H9 (cell line): ENCODE data around the gene LRRC53. TPM values are rescaled to one million over a fixed set of nuclear protein-coding genes. Genes with fewer than 3 reads are reported as not detected.

Experiments used
- DNase-seq: peaks from one replicate; pipeline ENCODE4 v3.0.0-alpha.2; 2017
- H2AFZ ChIP-seq: one replicate; pipeline ENCODE4 v1.6.1; 2013; ENCODE audit warnings: mild to moderate bottlenecking, low read length, control low read depth, moderate library complexity
- H2AK5ac ChIP-seq: 2 replicates; pipeline ENCODE4 v1.6.1; 2013; ENCODE audit warnings: low read length, control low read depth, mixed read lengths; ENCODE audit not compliant: insufficient read length
- H2BK120ac ChIP-seq: one replicate; pipeline ENCODE4 v1.6.1; 2013; ENCODE audit warnings: low read depth, mild to moderate bottlenecking, low read length, control low read depth, inconsistent platforms; ENCODE audit not compliant: poor library complexity, severe bottlenecking
- H2BK12ac ChIP-seq: 2 replicates; pipeline ENCODE4 v1.6.1; 2013; ENCODE audit warnings: low read length, control low read depth, mixed read lengths, low read depth; ENCODE audit not compliant: insufficient read length
- H2BK15ac ChIP-seq: 2 replicates; pipeline ENCODE4 v1.6.1; 2013; ENCODE audit warnings: low read depth, low read length, control low read depth
- H2BK20ac ChIP-seq: one replicate; pipeline ENCODE4 v1.6.1; 2013; ENCODE audit warnings: low read depth, mild to moderate bottlenecking, low read length, control low read depth, inconsistent platforms; ENCODE audit not compliant: poor library complexity, severe bottlenecking
- H2BK5ac ChIP-seq: 2 replicates; pipeline ENCODE4 v1.6.1; 2013; ENCODE audit warnings: low read length, control low read depth, mixed read lengths; ENCODE audit not compliant: insufficient read length
- H3K14ac ChIP-seq: 2 replicates; pipeline ENCODE4 v1.6.1; 2013; ENCODE audit warnings: low read length, control low read depth; ENCODE audit not compliant: insufficient read depth
- H3K18ac ChIP-seq: 2 replicates; pipeline ENCODE4 v1.6.1; 2013; ENCODE audit warnings: low read depth, mild to moderate bottlenecking, mixed read lengths, low read length, control low read depth; ENCODE audit not compliant: insufficient read length
- H3K23ac ChIP-seq: 2 replicates; pipeline ENCODE4 v1.6.1; 2013; ENCODE audit warnings: low read length, control low read depth, mixed read lengths, low read depth; ENCODE audit not compliant: insufficient read length
- H3K23me2 ChIP-seq: 2 replicates; pipeline ENCODE4 v1.6.1; 2013; ENCODE audit warnings: low read depth, mild to moderate bottlenecking, mixed read lengths, low read length, control low read depth; ENCODE audit not compliant: insufficient read length, poor library complexity, severe bottlenecking
- H3K27ac ChIP-seq: 2 replicates; pipeline ENCODE4 v1.5.1; 2013; ENCODE audit warnings: low read length, control low read depth, mixed read lengths, low read depth; ENCODE audit not compliant: insufficient read length
- H3K27me3 ChIP-seq: 2 replicates; pipeline ENCODE4 v1.6.1; 2013; ENCODE audit warnings: low read length, control low read depth, inconsistent platforms; ENCODE audit not compliant: insufficient read depth
- H3K4ac ChIP-seq: 2 replicates; pipeline ENCODE4 v1.6.1; 2013; ENCODE audit warnings: low read depth, mild to moderate bottlenecking, control low read depth, inconsistent platforms, low read length, moderate library complexity
- H3K4me1 ChIP-seq: 2 replicates; pipeline ENCODE4 v1.6.1; 2013; ENCODE audit warnings: low read length, control low read depth, inconsistent platforms; ENCODE audit not compliant: insufficient read depth
- H3K4me2 ChIP-seq: 2 replicates; pipeline ENCODE4 v1.6.1; 2013; ENCODE audit warnings: low read length, control low read depth, mixed read lengths; ENCODE audit not compliant: insufficient read length, insufficient read depth
- H3K56ac ChIP-seq: 2 replicates; pipeline ENCODE4 v1.6.1; 2013; ENCODE audit warnings: low read depth, mild to moderate bottlenecking, mixed read lengths, low read length, control low read depth; ENCODE audit not compliant: insufficient read length
- H3K79me1 ChIP-seq: 2 replicates; pipeline ENCODE4 v1.6.1; 2013; ENCODE audit warnings: low read depth, mild to moderate bottlenecking, moderate library complexity, low read length, control low read depth, inconsistent platforms; ENCODE audit not compliant: insufficient read depth, poor library complexity, severe bottlenecking
- H3K79me2 ChIP-seq: 2 replicates; pipeline ENCODE4 v1.6.1; 2013; ENCODE audit warnings: low read length, control low read depth, inconsistent platforms; ENCODE audit not compliant: insufficient read depth
- H3K9ac ChIP-seq: 2 replicates; pipeline ENCODE4 v1.6.1; 2013; ENCODE audit warnings: low read length, control low read depth, mixed read lengths; ENCODE audit not compliant: insufficient read length; ENCODE audit errors: extremely low read depth
- H3K9me3 ChIP-seq: one replicate; pipeline ENCODE4 v1.6.1; 2013; ENCODE audit warnings: low read depth, low read length, inconsistent platforms; ENCODE audit not compliant: control insufficient read depth
- H3T11ph ChIP-seq: one replicate; pipeline ENCODE4 v1.6.1; 2013; ENCODE audit warnings: mild to moderate bottlenecking, low read length, control low read depth, inconsistent platforms
- H4K20me1 ChIP-seq: one replicate; pipeline ENCODE4 v1.6.1; 2013; ENCODE audit not compliant: control insufficient read depth, insufficient read length, insufficient read depth
- H4K5ac ChIP-seq: 2 replicates; pipeline ENCODE4 v1.6.1; 2013; ENCODE audit warnings: low read depth, mild to moderate bottlenecking, mixed read lengths, low read length, control low read depth; ENCODE audit not compliant: insufficient read length
- H4K8ac ChIP-seq: replicated peaks from 2 replicates; pipeline ENCODE4 v1.6.1; 2013; ENCODE audit warnings: low read length, control low read depth, mixed read lengths, low read depth; ENCODE audit not compliant: insufficient read length
- H4K91ac ChIP-seq: 2 replicates; pipeline ENCODE4 v1.6.1; 2013; ENCODE audit warnings: low read depth, mild to moderate bottlenecking, moderate library complexity, mixed read lengths, low read length, control low read depth; ENCODE audit not compliant: insufficient read length
- H3K27ac Mint-ChIP-seq, 3 experiments: 2 replicates in 2 of 3; 3 replicates in 1 of 3; pipeline ENCODE4 v1.8.0; 2020 to 2021; ENCODE audit warnings: mixed read lengths in 3 of 3, mild to moderate bottlenecking in 1 of 3, moderate library complexity in 1 of 3
- H3K27me3 Mint-ChIP-seq: 2 replicates; pipeline ENCODE4 v1.8.0; 2021; ENCODE audit warnings: low read depth, mild to moderate bottlenecking, moderate library complexity, mixed read lengths
- H3K36me3 Mint-ChIP-seq, 3 experiments: 2 replicates in 2 of 3; 3 replicates in 1 of 3; pipeline ENCODE4 v1.8.0; 2020 to 2021; ENCODE audit warnings: low read depth in 3 of 3, mixed read lengths in 3 of 3; ENCODE audit not compliant: insufficient read depth in 1 of 3
- H3K4me1 Mint-ChIP-seq, 2 experiments: 2 replicates each; pipeline ENCODE4 v1.8.0; 2020; ENCODE audit warnings: mixed read lengths in 2 of 2
- H3K4me3 Mint-ChIP-seq, 2 experiments: 2 replicates in 1 of 2; 3 replicates in 1 of 2; pipeline ENCODE4 v1.8.0; 2020 to 2021; ENCODE audit warnings: mild to moderate bottlenecking in 2 of 2, mixed read lengths in 2 of 2, moderate library complexity in 1 of 2
- H3K9me3 Mint-ChIP-seq, 2 experiments: 2 replicates in 1 of 2; 3 replicates in 1 of 2; pipeline ENCODE4 v1.8.0; 2020; ENCODE audit warnings: mild to moderate bottlenecking in 2 of 2, mixed read lengths in 2 of 2, moderate library complexity in 1 of 2
- CTCF ChIP-seq: fragments of 200-600 bp; sonication (generic); conservative IDR thresholded peaks from 3 replicates; pipeline ENCODE4 v1.8.0; 2021; ENCODE audit warnings: antibody characterized with exemption, mild to moderate bottlenecking
- WGBS: extraction: QIAGEN DNeasy Blood & Tissue Kit; methylation state at CpG from one replicate; pipeline ENCODE4 v1.1.7; 2013; ENCODE audit warnings: missing lambda C conversion rate, low lambda C conversion rate, mixed read lengths; ENCODE audit not compliant: insufficient read length; ENCODE audit errors: extremely low coverage; 5-methylcytosine and 5-hydroxymethylcytosine counted together
- total RNA-seq: library from RNA; stranded (reverse); gene quantifications from 2 replicates; pipeline ENCODE4 v1.2.1, GENCODE V29; 2021

The LRRC53 gene
- total RNA-seq, 1 experiment from 2014 or later: not detected

GRCh38 chr1:74436078-74436477 lies 76.3 kb downstream of the LRRC53 start:
- H4K5ac ChIP-seq: no peak overlapping the region
- no peaks in the 10 kb centered on the region for H3K9me3 ChIP-seq
- H2BK120ac ChIP-seq: no peak overlapping the region
- Mint-ChIP-seq H3K27me3 (no peaks in the 10 kb centered on the region; the same call in none of the 2 replicates), H3K9me3 (no peaks in the 10 kb centered on the region), H3K4me1 (no peaks in the 10 kb centered on the region), H3K4me3 (no peak overlapping the region), H3K27ac (no peak overlapping the region), H3K36me3 (no peaks in the 10 kb centered on the region)
- H2BK20ac ChIP-seq: no peak overlapping the region
- no peak for DNase-seq
- no peak overlapping the region for H2BK15ac ChIP-seq
- H3K79me1 ChIP-seq: no peaks in the 10 kb centered on the region
- H3K18ac ChIP-seq: no peak overlapping the region
- no peak overlapping the region for H2AFZ ChIP-seq
- no peak overlapping the region for H3K14ac ChIP-seq
- no peaks in the 10 kb centered on the region for H3K4me1 ChIP-seq
- no peak overlapping the region for H3K4ac ChIP-seq
- H4K8ac ChIP-seq: no peak overlapping the region
- no peak for TF ChIP-seq CTCF
- H2AK5ac ChIP-seq: no peak overlapping the region
- no peak overlapping the region for H3K4me2 ChIP-seq
- no peaks in the 10 kb centered on the region for H3K79me2 ChIP-seq
- H2BK12ac ChIP-seq: no peak overlapping the region
- H3K56ac ChIP-seq: no peak overlapping the region
- H2BK5ac ChIP-seq: no peak overlapping the region
- H4K91ac ChIP-seq: no peak overlapping the region
- H3K27ac ChIP-seq: no peak overlapping the region
- H3K27me3 ChIP-seq: no peaks in the 10 kb centered on the region
- H3K23ac ChIP-seq: no peak overlapping the region
- no peaks in the 10 kb centered on the region for H4K20me1 ChIP-seq
- H3K9ac ChIP-seq: no peak overlapping the region
- no peaks in the 10 kb centered on the region for H3K23me2 ChIP-seq
- H3T11ph ChIP-seq: no peak overlapping the region
- WGBS: no CpG with 5 or more reads among the region's 1 CpG
